ENCODE results near the gene ERRFI1.

The ERRFI1 gene

DNA sequence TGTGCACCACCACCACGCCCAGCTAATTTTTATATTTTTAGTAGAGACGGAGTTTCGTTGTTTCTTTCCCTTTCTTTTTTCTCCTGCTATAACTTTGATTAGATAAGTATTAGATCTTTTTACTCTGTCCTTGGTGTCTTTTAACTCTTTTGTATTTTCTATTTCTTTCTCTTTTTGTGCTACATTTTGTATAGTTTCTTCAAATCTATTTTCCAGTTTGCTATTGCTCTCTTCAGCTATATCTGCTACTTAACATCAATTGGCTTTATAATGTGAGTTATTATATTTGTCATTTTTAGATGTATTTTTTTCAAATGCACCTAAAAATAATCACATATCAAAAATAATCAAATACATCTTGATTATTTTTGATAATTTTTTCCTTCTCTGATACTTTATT, 16.0 kb upstream of the ERRFI1 start:
- TF ChIP-seq, protein P1, sequence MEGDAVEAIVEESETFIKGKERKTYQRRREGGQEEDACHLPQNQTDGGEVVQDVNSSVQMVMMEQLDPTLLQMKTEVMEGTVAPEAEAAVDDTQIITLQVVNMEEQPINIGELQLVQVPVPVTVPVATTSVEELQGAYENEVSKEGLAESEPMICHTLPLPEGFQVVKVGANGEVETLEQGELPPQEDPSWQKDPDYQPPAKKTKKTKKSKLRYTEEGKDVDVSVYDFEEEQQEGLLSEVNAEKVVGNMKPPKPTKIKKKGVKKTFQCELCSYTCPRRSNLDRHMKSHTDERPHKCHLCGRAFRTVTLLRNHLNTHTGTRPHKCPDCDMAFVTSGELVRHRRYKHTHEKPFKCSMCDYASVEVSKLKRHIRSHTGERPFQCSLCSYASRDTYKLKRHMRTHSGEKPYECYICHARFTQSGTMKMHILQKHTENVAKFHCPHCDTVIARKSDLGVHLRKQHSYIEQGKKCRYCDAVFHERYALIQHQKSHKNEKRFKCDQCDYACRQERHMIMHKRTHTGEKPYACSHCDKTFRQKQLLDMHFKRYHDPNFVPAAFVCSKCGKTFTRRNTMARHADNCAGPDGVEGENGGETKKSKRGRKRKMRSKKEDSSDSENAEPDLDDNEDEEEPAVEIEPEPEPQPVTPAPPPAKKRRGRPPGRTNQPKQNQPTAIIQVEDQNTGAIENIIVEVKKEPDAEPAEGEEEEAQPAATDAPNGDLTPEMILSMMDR (IDR thresholded peaks at IDR 0.05; ENCODE audit: borderline replicate concordance, control extremely low read depth, extremely low read depth, insufficient read depth, missing control alignments): no peak
- no peak for DNase-seq (ENCODE audit: low spot score)
- in situ Hi-C loops (cut with MboI; ENCODE audit: low sequenced_read_pairs, unreplicated experiment): no loop called here

DNA sequence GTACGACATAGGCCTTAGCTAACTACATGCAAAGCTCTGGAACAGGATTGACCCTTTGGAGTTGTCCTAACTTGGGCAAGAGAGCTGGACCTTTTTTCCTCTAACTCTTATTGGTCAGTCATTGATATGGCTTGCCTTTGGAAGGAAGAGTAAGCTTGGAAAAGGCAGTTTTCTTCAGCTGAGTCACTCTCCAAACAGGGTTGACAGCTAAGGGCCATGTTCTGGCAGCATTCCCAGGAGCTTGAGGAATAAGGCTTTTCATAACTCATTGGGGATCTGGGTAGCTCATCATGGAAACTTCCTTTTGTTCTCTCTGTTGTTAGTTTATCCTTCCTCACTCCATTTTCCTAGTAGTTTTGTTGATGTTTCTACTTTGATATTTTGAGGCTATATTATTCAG, 14.5 kb upstream of the ERRFI1 start:
- DNase-seq (ENCODE audit: low spot score): no peak
- TF ChIP-seq, protein P1 (IDR thresholded peaks at IDR 0.05; ENCODE audit: borderline replicate concordance, control extremely low read depth, extremely low read depth, insufficient read depth, missing control alignments): no peak
- in situ Hi-C loops (cut with MboI; ENCODE audit: low sequenced_read_pairs, unreplicated experiment): no loop called here

DNA sequence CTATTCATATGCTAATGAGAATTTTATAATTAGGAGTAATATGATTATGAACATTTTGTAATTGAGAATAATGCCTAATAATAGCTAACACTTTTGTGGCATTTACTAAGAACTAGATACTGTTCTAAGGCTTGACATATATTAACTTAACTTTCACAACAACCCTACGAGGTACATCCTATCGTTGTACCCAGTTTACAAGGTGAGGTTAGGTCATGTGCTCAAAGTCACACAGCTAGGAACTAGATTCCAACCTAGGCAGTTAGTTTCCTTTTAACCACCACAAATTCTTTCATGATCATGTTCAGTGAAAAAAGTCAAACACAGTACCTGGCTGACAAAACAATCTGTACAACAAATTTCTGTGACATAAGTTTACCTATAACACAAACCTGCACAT, 13.0 kb upstream of the ERRFI1 start:
- TF ChIP-seq, protein P1 (IDR thresholded peaks at IDR 0.05; ENCODE audit: borderline replicate concordance, control extremely low read depth, extremely low read depth, insufficient read depth, missing control alignments): no peak
- in situ Hi-C loops (cut with MboI; ENCODE audit: low sequenced_read_pairs, unreplicated experiment): loop anchor here (10.0 kb wide), 1 partner anchor 276 kb away; the partner anchor contains the start of gene SLC45A1
- DNase-seq (ENCODE audit: low spot score): no peak

DNA sequence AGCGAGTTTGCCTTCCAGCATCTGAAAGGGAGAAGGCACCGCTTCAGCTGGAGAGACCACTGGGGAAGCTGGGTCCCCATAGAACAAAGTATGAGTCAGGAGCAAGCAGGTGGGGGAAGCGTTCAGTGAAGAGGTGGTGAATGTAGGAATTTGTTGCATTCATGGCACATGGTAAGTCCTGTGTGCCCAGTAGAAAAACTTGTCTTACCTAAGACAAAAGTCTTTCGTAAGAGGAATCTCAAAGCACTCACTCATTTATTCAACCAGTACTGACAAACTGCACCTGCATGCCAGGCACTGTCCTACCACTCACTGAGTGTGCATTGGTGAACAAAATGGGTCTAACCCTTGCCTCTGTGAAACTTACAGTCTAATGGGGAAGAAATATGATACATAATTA, 9.2 kb upstream of the ERRFI1 start:
- DNase-seq (ENCODE audit: low spot score): no peak
- TF ChIP-seq, protein P1 (IDR thresholded peaks at IDR 0.05; ENCODE audit: borderline replicate concordance, control extremely low read depth, extremely low read depth, insufficient read depth, missing control alignments): no peak
- in situ Hi-C loops (cut with MboI; ENCODE audit: low sequenced_read_pairs, unreplicated experiment): loop anchor here (10.0 kb wide), 1 partner anchor 280 kb away; the partner anchor contains the start of gene SLC45A1

DNA sequence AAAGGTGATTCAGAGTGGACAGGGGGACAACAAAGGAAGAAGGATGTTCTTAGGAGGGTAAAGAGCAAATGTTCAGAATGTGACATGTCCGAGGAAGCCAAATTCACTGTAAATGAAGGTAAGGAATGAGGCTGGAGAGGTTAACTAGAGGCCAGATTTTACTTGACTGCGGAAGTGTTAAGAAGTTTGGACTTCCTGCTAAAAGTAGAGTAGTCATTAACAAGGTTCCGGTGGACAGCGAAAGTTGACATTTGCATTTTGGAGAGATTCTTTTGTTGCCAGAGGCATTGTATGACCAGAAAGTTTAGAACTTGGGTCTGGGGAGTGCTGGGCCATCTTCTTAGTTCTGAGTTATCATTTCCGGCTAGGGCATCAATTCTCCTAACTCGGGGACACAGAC, 7.2 kb upstream of the ERRFI1 start:
- no peak for DNase-seq (ENCODE audit: low spot score)
- TF ChIP-seq, protein P1 (IDR thresholded peaks at IDR 0.05; ENCODE audit: borderline replicate concordance, control extremely low read depth, extremely low read depth, insufficient read depth, missing control alignments): no peak
- in situ Hi-C loops (cut with MboI; ENCODE audit: low sequenced_read_pairs, unreplicated experiment): loop anchor here (10.0 kb wide), 1 partner anchor 281 kb away; the partner anchor contains the start of gene SLC45A1

DNA sequence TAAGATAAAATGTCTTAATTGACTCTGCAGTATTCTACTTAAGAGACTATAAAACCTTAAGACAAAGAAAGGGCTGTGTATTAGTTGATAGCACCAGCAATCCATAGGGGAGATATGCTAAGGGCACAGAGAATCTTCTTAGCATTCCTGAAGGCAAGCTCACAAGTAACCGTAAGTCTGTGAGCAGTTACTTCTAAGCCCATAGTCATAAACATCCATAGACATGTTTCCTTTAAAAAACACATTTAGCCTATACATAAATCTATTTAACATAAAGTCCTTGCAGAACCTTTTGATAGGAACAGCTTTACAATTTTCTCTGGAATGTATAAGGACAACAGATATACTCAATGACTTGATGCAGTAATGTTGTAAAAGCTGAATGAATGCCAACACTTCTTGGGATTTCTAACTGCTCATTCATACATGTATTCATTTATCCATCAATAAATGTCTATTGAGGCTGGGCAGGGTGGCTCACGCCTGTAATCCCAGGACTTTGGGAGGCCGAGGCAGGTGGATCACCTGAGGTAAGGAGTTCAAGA, 6.3 kb upstream of the ERRFI1 start:
- in situ Hi-C loops (cut with MboI; ENCODE audit: low sequenced_read_pairs, unreplicated experiment): loop anchor here (10.0 kb wide), 1 partner anchor 282 kb away; the partner anchor contains the start of gene SLC45A1
- no peak for DNase-seq (ENCODE audit: low spot score)
- TF ChIP-seq, protein P1 (IDR thresholded peaks at IDR 0.05; ENCODE audit: borderline replicate concordance, control extremely low read depth, extremely low read depth, insufficient read depth, missing control alignments): no peak
